Endodermal cell (in vitro differentiated cells): ENCODE measurements around the gene UBA5. TPM values are rescaled to one million over a fixed set of nuclear protein-coding genes. Genes with fewer than 3 reads are reported as not detected.

Source experiments
- DNase-seq: peaks from one replicate; pipeline ENCODE4 v3.0.0-alpha.2; 2017
- H3K27ac ChIP-seq: 2 replicates; pipeline ENCODE4 v1.5.1; 2013; ENCODE audit warnings: mild to moderate bottlenecking, low read depth, low read length, moderate library complexity
- H3K27me3 ChIP-seq: 2 replicates; pipeline ENCODE4 v1.6.1; 2013; ENCODE audit warnings: mild to moderate bottlenecking, low read length, moderate library complexity; ENCODE audit not compliant: insufficient read depth, control insufficient read depth, poor library complexity, severe bottlenecking
- H3K36me3 ChIP-seq: 2 replicates; pipeline ENCODE4 v1.7.0; 2013; ENCODE audit warnings: mild to moderate bottlenecking, low read length, moderate library complexity; ENCODE audit not compliant: control insufficient read depth, insufficient read depth
- H3K4me1 ChIP-seq: one replicate; pipeline ENCODE4 v1.7.0; 2013; ENCODE audit warnings: low read length; ENCODE audit not compliant: control insufficient read depth, insufficient read depth
- H3K4me3 ChIP-seq: 2 replicates; pipeline ENCODE4 v1.5.1; 2013; ENCODE audit warnings: mild to moderate bottlenecking, low read length, moderate library complexity
- H3K9ac ChIP-seq: 2 replicates; pipeline ENCODE4 v1.6.1; 2013; ENCODE audit warnings: mild to moderate bottlenecking, low read length, moderate library complexity; ENCODE audit not compliant: poor library complexity, severe bottlenecking; ENCODE audit errors: extremely low read depth
- H3K9me3 ChIP-seq: 2 replicates; pipeline ENCODE4 v1.6.1; 2013; ENCODE audit warnings: mild to moderate bottlenecking, low read length, moderate library complexity; ENCODE audit not compliant: control insufficient read depth
- H3K27ac Mint-ChIP-seq: 2 replicates; pipeline ENCODE4 v1.8.0; 2020; ENCODE audit warnings: mixed read lengths
- H3K27me3 Mint-ChIP-seq: 2 replicates; pipeline ENCODE4 v1.8.0; 2021; ENCODE audit warnings: mild to moderate bottlenecking, mixed read lengths; ENCODE audit not compliant: insufficient read depth
- H3K36me3 Mint-ChIP-seq: 2 replicates; pipeline ENCODE4 v1.8.0; 2020; ENCODE audit warnings: low read depth, mixed read lengths
- H3K4me1 Mint-ChIP-seq: 2 replicates; pipeline ENCODE4 v1.8.0; 2020; ENCODE audit warnings: mixed read lengths
- H3K4me3 Mint-ChIP-seq: 2 replicates; pipeline ENCODE4 v1.8.0; 2020; ENCODE audit warnings: mild to moderate bottlenecking, moderate library complexity, mixed read lengths
- H3K9me3 Mint-ChIP-seq: 2 replicates; pipeline ENCODE4 v1.8.0; 2020; ENCODE audit warnings: mild to moderate bottlenecking, mixed read lengths
- WGBS, 2 experiments: methylation state at CpG; one replicate each; pipeline versions ENCODE4 v1.1.5 to v1.1.7; 2013; ENCODE audit warnings: missing lambda C conversion rate in 2 of 2, mixed read lengths in 1 of 2; ENCODE audit not compliant: insufficient coverage in 1 of 2, insufficient read length in 1 of 2; 5-methylcytosine and 5-hydroxymethylcytosine counted together
- total RNA-seq, 2 donors: library from RNA; stranded (reverse); fragmentation: NEBNext Ultra II Directional in 1 of 2; extraction: Animal tissue kit (Norgen Biotek cat#: 25700) in 1 of 2; gene quantifications; 2 replicates in 1 of 2; 3 replicates in 1 of 2; pipeline ENCODE4 v1.2.1, GENCODE V29; 2021
- TF ChIP-seq, protein P1 (sequence below): fragments of 200-600 bp; sonication (generic); conservative IDR thresholded peaks from 2 replicates; pipeline ENCODE4 v1.5.0; 2021; ENCODE audit warnings: antibody characterized with exemption, mild to moderate bottlenecking

Gene UBA5
- total RNA-seq, 2 donors from 2014 or later, result 46.1 to 58.4 TPM

DNA sequence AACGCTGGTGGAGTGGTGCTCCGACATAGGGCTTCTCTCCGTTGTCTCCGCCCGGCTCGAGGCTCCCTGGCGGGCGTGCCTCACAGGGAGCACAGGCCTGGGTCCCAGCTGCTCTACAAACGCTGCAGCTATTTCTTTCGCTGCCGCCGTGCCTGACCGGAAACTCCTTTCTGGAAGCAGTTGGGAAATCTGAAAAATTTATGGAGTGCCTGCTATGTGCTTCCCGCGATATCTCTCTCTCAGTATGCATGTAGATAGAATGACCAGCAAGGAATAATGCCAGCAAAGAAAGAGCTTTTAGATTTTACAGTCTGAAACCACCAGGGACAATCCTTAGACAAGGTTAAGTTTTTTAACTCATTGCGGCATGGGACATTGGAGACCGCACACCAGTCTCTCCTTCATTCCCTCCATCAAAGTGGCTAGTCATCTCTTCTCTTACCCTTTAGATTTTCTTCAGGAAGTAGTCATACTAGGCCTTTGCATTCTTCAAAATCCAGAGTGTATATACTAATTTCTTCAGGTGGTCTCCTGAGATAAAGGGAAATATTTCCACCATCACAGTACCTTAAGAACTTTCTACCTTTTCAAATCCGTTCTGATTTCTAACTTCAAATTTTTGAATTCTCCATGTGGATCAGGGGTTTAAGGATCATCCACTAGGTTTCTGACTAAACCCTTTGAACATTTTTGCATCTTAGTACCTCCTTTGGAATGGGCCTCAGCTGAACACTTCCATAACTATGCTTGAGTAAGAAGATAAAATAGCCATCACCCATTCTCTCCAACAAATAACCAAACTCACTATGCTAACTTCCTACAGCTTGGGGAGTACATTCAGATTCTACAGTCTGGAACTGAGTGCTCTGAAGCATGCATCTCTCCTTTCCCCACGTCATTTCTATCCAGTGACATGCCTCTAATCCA, 63.2 kb downstream of the UBA5 start:
- Mint-ChIP-seq H3K9me3 (no peaks in the 10 kb centered on the region), H3K4me3 (peak overlapping the region; percentile 88), H3K27ac (peak overlapping the region; percentile 95), H3K4me1 (peaks cover 9% of the 10 kb centered on the region), H3K27me3 (no peaks in the 10 kb centered on the region), H3K36me3 (peaks cover 7% of the 10 kb centered on the region)
- Histone ChIP-seq H3K9me3 (no peaks in the 10 kb centered on the region), H3K4me1 (no peaks in the 10 kb centered on the region), H3K4me3 (peak overlapping the region; percentile 88), H3K9ac (peak overlapping the region; percentile 18), H3K27me3 (no peaks in the 10 kb centered on the region), H3K36me3 (peaks cover 8% of the 10 kb centered on the region), H3K27ac (peak overlapping the region; percentile 77)
- TF ChIP-seq, protein P1, sequence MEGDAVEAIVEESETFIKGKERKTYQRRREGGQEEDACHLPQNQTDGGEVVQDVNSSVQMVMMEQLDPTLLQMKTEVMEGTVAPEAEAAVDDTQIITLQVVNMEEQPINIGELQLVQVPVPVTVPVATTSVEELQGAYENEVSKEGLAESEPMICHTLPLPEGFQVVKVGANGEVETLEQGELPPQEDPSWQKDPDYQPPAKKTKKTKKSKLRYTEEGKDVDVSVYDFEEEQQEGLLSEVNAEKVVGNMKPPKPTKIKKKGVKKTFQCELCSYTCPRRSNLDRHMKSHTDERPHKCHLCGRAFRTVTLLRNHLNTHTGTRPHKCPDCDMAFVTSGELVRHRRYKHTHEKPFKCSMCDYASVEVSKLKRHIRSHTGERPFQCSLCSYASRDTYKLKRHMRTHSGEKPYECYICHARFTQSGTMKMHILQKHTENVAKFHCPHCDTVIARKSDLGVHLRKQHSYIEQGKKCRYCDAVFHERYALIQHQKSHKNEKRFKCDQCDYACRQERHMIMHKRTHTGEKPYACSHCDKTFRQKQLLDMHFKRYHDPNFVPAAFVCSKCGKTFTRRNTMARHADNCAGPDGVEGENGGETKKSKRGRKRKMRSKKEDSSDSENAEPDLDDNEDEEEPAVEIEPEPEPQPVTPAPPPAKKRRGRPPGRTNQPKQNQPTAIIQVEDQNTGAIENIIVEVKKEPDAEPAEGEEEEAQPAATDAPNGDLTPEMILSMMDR, result no peak
- DNase-seq, result no peak
- 19 to 20% methylated on average over 14 to 19 of the region's 19 CpGs for WGBS, 2 experiments

DNA sequence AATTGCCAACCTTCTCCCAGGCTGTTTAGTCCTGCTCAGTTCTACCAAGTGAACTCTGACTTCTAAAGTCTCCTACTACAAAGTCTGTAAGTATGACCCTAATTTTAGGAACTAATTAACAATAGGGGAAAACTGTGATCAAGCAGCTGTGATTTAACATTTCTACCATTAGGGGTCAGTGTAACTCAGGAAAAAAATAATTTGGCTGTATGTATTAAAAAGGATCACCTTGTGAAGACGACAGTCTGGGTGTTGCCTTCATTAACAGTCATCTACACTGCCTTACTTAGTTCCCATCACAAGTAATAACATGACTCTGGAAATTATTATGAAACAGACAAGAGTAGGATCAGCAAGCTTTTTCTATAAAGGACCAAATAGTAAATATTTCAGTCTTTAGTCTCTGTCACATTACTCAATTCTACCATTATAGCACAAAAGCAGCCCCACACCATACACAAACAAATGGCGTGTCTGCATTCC, 66.3 kb downstream of the UBA5 start:
- H3K27me3 Mint-ChIP-seq, result no peaks in the 10 kb centered on the region
- H3K9me3 Mint-ChIP-seq, result no peaks in the 10 kb centered on the region
- DNase-seq, result no peak
- Histone ChIP-seq H3K36me3 (no peaks in the 10 kb centered on the region), H3K4me3 (no peak overlapping the region), H3K4me1 (no peaks in the 10 kb centered on the region), H3K9ac (no peak overlapping the region), H3K9me3 (no peaks in the 10 kb centered on the region), H3K27ac (no peak overlapping the region), H3K27me3 (no peaks in the 10 kb centered on the region)
- no peak overlapping the region for H3K27ac Mint-ChIP-seq
- TF ChIP-seq, protein P1, result peak; percentile 88
- no peaks in the 10 kb centered on the region for H3K36me3 Mint-ChIP-seq
- 44% methylated on average over 2 of the region's 2 CpGs; no CpG with 5 or more reads in 1 of the 2 experiments for WGBS, 2 experiments
- peaks cover 1% of the 10 kb centered on the region for H3K4me1 Mint-ChIP-seq
- H3K4me3 Mint-ChIP-seq, result no peak overlapping the region

Other genes starting within 250 kb of the UBA5 start
- 10 to 100 TPM; 39.4 to 40.5 TPM for gene DNAJC13, start 242.8 kb upstream of the UBA5 start, total RNA-seq
- not detected for gene ACKR4, start 63.1 kb upstream of the UBA5 start, total RNA-seq
- 10 to 100 TPM; 21.4 to 22.8 TPM for gene ACAD11, start 520 bp upstream of the UBA5 start, total RNA-seq
- 10 to 100 TPM; 15.7 to 23.0 TPM for gene NPHP3, start 62.1 kb downstream of the UBA5 start, total RNA-seq